SKM-1 treated with dmso at 0.1 percent for 144 hours (cell line): ENCODE measurements around the gene TNFAIP3.

Experiments
- DNase-seq: peaks from one replicate; lab custom pipeline; 2025; ENCODE audit not compliant: unreplicated experiment; lab: John Stamatoyannopoulos, UW

The TNFAIP3 gene

GRCh38 chr6:137863091-137863797, 3.8 kb upstream of the TNFAIP3 start:
- DNase-seq, result no peak

DNA sequence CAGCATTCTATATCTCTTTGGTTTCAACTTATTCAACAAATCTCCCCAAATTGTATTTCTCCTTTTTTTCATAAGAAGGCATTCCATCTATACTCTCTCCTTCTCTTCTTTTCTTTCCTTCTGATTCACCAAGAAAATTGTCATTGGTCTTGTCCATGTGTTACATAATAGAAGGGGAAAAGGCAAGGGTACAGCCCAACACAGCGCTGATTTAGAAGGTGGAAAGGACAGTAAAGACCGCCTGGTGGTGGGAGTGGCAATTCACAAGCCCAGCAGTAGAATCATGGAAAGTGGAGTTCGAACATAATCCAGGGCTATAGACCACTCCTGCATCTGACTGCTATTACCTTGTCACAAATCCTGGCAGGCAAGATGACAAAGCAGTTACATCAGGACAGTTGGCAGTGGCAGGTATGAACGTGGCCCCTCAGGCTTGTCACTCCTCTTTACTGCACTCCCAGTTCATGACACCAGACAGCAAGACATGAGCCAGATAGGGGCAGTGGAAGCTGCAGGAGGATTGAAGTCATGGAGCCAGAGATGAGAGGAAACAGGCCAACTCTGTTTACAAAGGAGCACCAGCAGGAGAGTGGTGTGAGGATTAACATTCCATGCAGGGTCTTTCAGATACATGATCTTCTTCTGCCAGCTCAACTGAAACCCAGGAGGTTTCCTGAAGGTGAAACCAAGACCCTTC, 2.1 kb upstream of the TNFAIP3 start:
- no peak for DNase-seq

DNA sequence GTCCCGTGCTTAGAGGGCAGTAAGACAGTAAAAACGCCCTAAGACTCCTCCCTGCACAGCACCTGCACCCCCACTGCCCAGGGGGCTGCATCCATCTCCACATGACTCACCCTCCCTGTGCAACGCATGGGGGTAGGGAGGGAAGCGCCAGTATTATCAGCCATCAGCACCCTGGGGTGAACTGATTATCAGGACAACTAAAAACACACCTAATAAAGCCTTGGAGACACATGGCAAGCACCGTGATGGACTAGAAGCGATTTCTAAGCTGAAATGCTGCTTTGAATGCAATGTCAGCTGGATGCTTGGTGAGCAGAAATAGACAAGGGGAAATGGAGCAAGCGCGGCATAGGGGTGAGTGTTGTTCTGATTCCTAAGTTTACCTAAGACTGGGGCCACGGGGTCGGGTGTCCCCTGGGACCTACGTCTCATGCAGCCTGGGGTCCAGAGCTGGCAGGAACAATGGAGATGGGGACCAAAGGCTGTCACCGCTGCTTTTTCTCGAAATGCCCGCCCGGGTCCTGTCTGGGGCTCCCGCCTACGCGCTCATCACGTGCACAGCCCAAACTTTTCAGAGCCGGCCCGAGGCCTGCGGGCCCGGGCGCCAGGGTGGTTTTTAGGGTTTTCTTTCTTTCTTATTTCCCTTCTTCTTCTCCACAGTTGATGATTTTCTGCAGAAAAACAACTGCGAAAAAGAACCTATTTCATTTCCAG, 702 bp upstream of the TNFAIP3 start:
- no peak for DNase-seq

- DNase-seq, result no peak
These were observed 838 bp downstream of the TNFAIP3 start for GRCh38 chr6:137867685-137868509.

DNA sequence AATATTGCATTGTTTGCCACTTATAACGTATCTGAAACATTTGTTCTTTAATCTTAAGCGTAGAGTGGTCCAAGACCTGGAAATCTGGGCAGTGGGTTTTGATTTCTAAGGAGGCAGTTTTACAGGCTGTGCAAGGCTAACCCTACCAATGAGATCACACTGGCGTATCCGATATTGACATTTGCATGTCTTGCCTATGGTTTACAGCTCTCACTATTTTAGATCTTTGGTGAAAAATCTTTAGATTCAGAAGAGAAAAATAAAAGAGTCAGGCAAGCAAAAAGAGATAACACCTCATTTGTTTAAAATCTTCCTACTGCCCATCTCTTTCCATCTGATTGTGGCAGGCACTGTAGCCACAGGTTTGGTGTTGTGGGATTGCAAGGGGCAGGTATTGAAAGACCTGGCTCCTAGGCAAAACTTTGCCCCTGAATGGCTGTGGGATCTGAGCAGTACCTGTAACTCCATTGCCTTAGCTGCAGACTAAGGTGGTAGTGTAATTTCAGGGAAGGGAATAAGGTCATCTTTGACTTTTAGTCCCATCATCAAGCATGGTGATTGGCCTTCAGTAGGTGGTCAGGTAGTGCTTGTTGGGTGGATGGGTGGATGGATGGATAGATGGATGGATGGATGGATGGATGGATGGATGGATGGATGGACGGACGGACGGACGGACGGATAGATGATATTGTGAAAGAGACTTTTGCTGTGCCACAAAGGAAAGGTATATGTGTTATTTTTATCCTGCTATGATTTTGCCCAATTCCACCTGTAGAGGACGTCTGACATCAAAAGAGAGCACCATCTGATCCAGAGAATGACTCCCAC, 1.9 kb downstream of the TNFAIP3 start:
- no peak for DNase-seq

DNA sequence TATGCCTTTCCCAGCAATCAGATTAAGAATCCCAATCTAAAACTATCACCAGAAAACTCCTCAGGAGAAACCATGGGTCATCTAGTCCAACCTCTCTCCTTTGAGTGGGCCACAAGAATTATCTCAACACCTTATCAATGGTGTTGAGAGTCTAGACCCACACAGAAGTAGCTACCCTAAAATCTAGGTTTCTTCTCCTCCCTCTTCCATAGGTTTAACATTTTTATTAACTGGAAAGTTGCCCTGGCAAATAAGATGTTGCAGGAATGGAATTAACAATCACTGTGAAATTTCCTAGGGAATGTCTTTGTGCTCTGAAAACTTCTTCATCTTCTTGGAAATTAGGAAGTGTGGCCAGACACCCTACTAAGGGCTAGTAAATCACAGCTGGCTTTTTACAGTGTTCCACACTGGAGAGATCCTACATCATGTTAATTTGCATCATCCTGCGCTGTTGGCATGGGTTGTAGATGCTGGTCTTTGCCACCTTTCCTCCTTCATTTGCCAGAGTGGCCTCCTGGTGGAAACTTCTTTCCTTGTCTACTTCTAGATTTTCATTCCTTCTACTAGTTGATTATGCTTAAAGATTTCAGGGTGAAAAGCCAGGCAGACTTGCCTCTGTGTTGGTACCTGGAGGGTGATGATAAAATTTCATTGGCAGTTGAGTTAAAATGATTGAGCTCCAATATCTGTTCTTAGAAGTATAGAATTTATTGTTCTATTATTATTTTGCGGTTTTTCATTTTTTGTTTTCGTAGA, 2.7 kb downstream of the TNFAIP3 start:
- no peak for DNase-seq

- no peak for DNase-seq
These were observed 3.2 kb downstream of the TNFAIP3 start for GRCh38 chr6:137870308-137870644.

- DNase-seq, result no peak
These were observed 3.7 kb downstream of the TNFAIP3 start for GRCh38 chr6:137870744-137871247.

DNA sequence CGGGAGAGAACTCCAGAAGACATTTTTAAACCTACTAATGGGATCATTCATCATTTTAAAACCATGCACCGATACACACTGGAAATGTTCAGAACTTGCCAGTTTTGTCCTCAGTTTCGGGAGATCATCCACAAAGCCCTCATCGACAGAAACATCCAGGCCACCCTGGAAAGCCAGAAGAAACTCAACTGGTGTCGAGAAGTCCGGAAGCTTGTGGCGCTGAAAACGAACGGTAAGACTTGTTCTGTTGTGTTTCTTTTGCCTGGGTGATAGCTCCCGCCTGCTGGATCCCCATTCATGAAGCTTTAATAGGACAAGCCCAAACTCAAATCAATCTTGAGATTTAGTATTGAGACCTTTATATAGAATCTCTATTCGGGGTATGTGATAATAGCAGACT, 4.2 kb downstream of the TNFAIP3 start:
- DNase-seq, result no peak

- DNase-seq, result no peak
These were observed 4.9 kb downstream of the TNFAIP3 start for GRCh38 chr6:137871831-137872454.

DNA sequence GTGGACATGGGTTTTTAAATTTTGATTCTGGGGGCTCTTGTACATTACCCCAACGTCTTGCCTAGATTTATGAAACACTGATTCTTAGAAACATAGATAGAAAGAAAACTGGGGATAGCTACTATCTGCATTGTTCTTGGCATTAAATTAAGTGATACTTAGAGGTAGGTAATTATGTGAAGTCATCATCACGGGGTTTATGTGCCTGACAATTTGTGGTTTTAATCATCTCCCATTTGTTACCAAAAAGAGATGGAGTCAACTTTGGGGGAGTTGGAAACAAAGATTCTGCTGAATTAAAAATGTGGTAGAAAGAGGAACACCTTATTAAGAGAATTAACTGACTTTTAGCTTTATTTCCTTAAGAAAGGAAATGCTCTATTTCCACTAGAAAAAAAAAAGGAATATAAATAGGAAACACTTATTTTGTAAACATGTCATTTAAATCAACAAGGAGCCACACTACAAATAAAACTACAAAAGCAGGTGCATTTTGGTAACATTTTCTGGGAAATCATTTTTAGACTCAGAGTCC, 5.6 kb downstream of the TNFAIP3 start:
- DNase-seq, result no peak

DNA sequence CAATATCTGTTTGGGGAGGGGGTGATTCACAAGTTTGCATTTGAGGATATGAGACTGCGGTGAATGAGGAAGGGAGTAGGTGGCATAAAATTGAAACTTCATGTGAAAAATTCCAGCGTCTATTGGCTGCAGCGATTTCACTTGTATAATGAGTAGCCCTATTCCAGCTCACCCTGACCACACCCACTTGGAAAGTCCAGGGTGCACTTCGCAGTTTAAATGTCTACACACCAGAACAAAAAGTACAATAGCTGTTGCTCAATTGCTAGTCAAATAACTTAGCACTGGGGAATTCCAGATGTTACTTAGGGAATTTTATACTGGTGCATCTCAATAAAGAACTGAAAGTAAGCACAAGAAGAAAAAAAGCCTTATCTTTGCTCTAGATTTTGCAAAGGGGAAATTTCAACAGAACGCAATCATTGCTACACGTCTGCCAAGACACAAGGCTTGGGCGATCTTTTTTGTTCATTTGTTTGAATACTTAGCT, 6.3 kb downstream of the TNFAIP3 start:
- peak; percentile 75 for DNase-seq

DNA sequence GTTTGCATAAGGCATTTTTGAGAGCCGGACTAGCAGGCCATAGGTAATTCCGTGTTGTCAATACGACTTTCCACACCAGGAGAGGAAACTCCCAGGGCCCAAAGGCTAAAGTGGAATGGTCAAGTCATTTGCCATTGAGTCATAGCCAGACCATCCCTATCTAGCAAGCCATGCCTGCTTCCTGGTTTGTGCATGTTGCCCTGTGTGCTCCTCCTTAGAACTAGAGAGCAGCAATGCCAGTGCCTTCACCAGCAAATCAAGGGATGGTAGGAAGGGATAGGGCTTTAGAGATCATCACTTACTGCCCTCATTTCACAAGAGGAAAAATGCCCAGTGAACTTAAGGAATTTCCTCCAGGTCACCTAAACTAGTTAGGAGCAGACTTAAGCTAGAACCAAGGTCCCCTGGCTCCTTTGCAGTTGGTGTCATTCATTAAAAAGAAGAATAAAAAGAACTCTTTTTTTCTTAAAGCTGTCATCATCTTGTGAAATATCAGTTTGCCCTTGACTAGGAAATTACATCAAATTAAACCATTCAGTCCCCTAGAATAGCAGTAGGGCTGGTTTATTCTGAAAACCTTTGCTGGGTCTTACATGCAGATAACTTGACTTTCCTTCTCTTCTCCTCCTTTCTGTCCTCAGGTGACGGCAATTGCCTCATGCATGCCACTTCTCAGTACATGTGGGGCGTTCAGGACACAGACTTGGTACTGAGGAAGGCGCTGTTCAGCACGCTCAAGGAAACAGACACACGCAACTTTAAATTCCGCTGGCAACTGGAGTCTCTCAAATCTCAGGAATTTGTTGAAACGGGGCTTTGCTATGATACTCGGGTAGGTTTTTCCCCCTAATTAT, 7.4 kb downstream of the TNFAIP3 start:
- DNase-seq, result no peak

- DNase-seq, result no peak
These were observed 8.0 kb downstream of the TNFAIP3 start for GRCh38 chr6:137875058-137875520.

GRCh38 chr6:137875606-137876005, 8.5 kb downstream of the TNFAIP3 start:
- DNase-seq, result no peak

DNA sequence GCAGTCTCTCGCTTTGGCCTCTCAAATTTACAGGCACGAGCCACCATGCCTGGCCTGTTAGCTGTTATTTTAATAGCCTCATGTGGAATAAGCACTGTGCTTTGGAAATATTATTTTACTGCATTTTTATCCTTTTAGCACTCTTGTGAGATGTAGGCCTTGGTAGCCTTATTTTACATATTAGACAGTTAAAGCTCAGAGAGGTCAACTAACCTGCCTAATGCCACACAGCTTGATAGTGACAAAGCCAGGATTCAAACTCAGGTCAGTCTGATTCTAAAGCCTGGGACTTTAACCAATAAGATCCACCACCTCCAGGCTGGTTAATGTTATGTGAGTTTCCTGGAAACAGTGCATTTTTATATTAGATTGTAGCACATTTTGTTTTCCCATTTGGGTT, 9.5 kb downstream of the TNFAIP3 start:
- no peak for DNase-seq

- no peak for DNase-seq
These were observed 10.1 kb downstream of the TNFAIP3 start for GRCh38 chr6:137877113-137877512.

GRCh38 chr6:137877606-137878005, 10.5 kb downstream of the TNFAIP3 start:
- no peak for DNase-seq
